Activated T-cell treated with anti-CD3 and anti-CD28 coated beads, Interleukin-2, amount 50 U/mL, for 48 hours (primary cell): ENCODE measurements around the gene C18orf32.
"Not testable (repeated sequence)": the region's sequence is repeated elsewhere in the genome, so short reads cannot be mapped to it uniquely, and the experiment has no call there.

ENCODE experiments used
- DNase-seq, 2 experiments: peaks; one replicate each; pipeline ENCODE4 v3.0.0-alpha.2; 2020

Gene C18orf32

DNA sequence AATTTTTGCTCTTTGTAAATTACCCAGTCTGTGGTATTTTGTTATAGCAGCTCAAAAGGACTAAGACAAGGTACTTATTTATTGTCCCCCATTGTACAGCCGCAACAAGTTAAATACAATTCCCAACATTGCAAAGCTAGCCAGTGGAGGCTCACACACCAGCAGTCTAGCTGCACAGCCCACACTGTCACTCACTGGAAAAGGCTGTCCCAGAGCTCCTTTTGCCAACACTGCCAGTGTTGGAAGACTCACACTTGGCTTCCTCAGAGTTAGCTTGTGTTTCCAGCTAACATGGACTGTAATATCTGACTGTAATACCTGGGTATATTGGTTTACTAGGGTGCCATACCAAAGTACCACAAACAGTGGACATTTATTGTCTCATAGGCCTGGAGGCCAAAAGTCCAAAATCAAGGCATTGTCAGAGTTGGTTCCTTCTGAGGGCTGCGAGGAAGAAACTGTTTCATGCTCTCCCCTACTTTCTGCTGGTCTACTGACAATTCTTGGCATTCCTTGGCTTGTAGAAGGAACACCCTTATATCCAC lies 19.9 kb downstream of the C18orf32 start:
- no peak for DNase-seq

GRCh38 chr18:49464718-49465598 lies 22.1 kb downstream of the C18orf32 start:
- DNase-seq = no peak

DNA sequence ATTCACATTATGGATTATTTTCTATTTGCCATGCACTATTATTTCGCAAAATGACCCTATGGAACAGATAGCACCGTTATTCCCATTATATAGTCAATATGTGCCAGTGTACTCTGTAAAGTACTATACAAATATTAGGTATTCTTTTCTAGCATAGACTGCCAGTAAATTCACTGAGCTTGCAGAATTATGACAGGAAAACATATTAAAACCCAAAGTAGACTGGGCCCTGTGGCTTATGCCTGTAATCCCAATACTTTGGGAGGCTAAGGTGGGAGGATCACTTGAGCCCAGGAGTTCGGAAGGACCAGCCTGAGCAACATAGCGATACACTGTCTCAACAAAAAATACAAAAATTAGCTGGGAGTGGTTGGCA lies 25.4 kb downstream of the C18orf32 start:
- no peak for DNase-seq

- DNase-seq = no peak
These were observed 25.9 kb downstream of the C18orf32 start for GRCh38 chr18:49460976-49461601.

- peak; percentile 41 to 59 for DNase-seq
These were observed 27.4 kb downstream of the C18orf32 start for GRCh38 chr18:49459404-49460171.

DNA sequence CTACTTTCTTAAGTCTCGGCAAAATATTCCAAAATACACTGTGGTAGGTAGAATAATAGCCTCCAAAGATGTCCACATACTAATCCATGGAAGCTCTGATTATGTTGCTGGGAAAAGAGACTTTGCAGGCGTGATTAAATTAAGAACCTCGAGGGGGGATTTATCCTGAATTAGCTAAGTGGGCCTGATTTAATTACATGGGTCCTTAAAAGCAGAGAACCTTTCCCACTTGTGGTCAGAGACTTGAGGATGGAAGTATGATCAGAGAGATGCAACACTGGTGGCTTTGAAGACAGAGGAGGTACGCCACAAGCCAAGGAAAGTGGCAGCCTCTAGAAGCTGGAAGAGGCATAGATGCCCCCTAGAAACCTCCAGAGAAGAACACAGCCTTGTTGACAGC lies 29.4 kb downstream of the C18orf32 start:
- no peak for DNase-seq

DNA sequence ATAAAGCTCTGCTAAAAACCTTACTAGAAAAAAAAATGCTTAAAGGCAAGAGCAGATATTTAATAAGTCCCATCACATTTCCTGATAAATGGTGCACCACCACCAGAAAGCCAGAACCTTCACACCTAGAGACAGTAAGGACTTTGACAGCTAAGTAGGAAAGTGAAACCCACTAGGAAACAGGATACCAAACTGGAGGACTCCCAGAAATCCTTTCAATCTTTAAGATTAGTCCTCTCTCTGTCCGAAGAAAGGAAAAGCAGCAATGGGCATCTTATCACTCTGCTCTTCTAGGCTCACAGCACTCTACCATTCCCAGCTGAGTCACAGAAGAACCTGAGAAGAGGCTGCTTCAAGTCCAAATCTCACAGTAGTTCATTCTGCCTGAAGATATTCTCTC lies 30.2 kb downstream of the C18orf32 start:
- no peak for DNase-seq

- DNase-seq = not testable (repeated sequence)
These were observed 34.5 kb downstream of the C18orf32 start for GRCh38 chr18:49452534-49452933.

GRCh38 chr18:49447810-49448745 lies 39.0 kb downstream of the C18orf32 start:
- peak; percentile 27 to 32 for DNase-seq

DNA sequence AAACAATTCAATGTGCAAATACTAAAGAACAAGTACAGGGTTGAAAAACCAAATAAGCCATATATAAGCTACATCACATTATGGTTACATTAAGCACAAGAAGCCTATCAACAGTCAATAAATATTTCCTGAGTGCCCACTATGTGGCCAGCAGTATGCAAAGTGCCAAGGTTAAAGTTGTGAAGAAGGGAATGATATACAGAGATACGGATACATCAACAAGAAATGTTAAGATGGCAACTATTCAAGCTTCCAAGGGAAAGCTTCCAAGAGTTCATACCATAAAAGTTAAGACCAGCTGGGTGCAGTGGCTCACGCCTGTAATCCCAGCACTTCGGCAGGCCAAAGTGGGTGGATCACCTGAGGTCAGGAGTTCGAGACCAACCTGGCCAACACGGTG lies 40.6 kb downstream of the C18orf32 start:
- DNase-seq = no peak

GRCh38 chr18:49444581-49444980 lies 42.5 kb downstream of the C18orf32 start:
- no peak for DNase-seq

- no peak for DNase-seq
These were observed 43.2 kb downstream of the C18orf32 start for GRCh38 chr18:49443837-49444236.

- DNase-seq = no peak
These were observed 45.6 kb downstream of the C18orf32 start for GRCh38 chr18:49441338-49441938.

- DNase-seq = no peak
These were observed 51.9 kb downstream of the C18orf32 start for GRCh38 chr18:49435170-49435569.

DNA sequence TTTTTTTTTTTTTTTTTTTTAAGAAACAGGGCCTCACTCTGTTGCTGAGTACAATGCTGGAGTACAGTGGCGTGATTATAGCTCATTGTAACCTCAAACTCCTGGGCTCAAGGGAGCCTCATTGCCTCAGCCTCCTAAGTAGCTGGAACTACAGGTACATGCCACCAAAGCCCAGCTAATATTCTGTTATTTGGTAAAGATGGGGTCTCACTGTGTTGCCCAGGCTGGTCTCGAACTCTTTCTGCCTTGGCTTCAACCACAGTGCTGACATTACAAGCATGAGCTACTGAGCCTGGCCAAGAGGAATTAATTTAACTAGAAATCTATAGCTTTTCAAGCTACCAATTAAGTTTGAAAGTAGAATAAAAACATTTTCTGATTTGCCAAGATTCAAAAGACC lies 54.4 kb downstream of the C18orf32 start:
- no peak for DNase-seq

DNA sequence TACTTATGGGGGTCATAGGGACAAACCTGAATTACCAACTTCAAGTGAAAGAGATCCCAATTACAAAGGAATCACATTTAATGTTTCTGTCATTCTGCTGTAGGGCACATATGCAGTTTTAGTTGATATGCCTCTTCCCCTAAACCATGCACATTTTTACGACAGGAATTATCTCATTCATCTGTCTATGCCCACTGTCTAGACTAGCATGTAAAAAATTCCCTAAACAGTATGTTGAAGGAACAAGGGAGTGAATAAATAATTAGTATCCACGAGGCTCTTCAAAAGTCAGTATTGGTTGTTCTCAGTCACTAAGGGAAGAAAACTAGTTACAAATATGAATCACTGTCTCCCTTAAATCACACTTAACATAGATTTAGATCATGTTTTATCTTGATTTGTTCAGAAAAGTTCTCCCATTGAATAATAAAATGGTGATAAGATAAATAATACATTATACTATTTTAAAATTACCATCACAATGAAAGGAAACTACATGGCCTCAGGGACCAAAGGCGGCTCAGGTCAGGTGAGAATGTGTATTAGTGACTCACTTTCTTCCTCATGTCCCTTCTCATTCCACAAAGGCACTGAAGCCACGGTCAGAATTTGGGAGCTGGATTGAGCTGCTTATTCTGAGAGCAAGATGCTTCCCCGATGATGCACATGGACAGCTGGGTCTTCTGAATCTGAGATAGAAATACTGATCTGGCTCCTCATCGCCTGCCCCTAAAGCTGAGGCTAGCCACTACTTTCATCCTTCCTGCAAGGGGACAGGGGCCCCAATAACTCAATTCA lies 55.7 kb downstream of the C18orf32 start:
- no peak for DNase-seq
